ENCODE results near the gene RCOR3. TPM values are rescaled to one million over a fixed set of nuclear protein-coding genes. Genes with fewer than 3 reads are reported as not detected.
A peak's percentile ranks its signal among the peaks of the same experiment; 100 is the strongest.

Gene RCOR3
- total RNA-seq, 4 donors from 2014 or later = 40.4 to 57.1 (median 55.4) TPM

- TF ChIP-seq CTCF (IDR thresholded peaks at IDR 0.05) (no peak), POLR2A (IDR thresholded peaks at IDR 0.05) (no peak), EP300 (IDR thresholded peaks at IDR 0.05) (no peak)
- no peak overlapping the region for H3K4me3 ChIP-seq
- no peak overlapping the region for H3K27ac ChIP-seq
- no peak for DNase-seq (ENCODE audit: low spot score in 2 of 2)
- no peaks in the 10 kb centered on the region for H3K27me3 ChIP-seq
- peaks cover 0 to 86% (median 4%) of the 10 kb centered on the region in 3 donors for H3K36me3 ChIP-seq
- H3K4me1 ChIP-seq = no peaks in the 10 kb centered on the region
- H3K9me3 ChIP-seq = no peaks in the 10 kb centered on the region
Measured at GRCh38 chr1:211296396-211296795, 37.2 kb downstream of the RCOR3 start.

- 59 to 64% methylated on average over 3 of the region's 3 CpGs for WGBS, 2 donors
- Histone ChIP-seq H3K9me3 (no peaks in the 10 kb centered on the region), H3K27ac (peak overlapping the region in 1 of 4 donors; percentile 51), H3K36me3 (peaks cover 0 to 48% (median 8%) of the 10 kb centered on the region in 3 donors), H3K4me1 (no peaks in the 10 kb centered on the region), H3K27me3 (no peaks in the 10 kb centered on the region), H3K4me3 (no peak overlapping the region)
- no peak for TF ChIP-seq EP300 (IDR thresholded peaks at IDR 0.05)
- no peak for TF ChIP-seq POLR2A (IDR thresholded peaks at IDR 0.05)
- TF ChIP-seq CTCF (IDR thresholded peaks at IDR 0.05) = no peak
- DNase-seq (ENCODE audit: low spot score in 2 of 2) = no peak
Measured at GRCh38 chr1:211305044-211305443, 45.9 kb downstream of the RCOR3 start.

GRCh38 chr1:211309617-211310016, 50.5 kb downstream of the RCOR3 start:
- no peak overlapping the region for H3K27ac ChIP-seq
- no peaks in the 10 kb centered on the region for H3K9me3 ChIP-seq
- H3K4me1 ChIP-seq = no peaks in the 10 kb centered on the region
- peaks cover 0 to 35% (median 0%) of the 10 kb centered on the region in 3 donors for H3K36me3 ChIP-seq
- TF ChIP-seq CTCF (IDR thresholded peaks at IDR 0.05) = no peak
- no peak for TF ChIP-seq EP300 (IDR thresholded peaks at IDR 0.05)
- TF ChIP-seq POLR2A (IDR thresholded peaks at IDR 0.05) = no peak
- no peak for DNase-seq (ENCODE audit: low spot score in 2 of 2)
- H3K27me3 ChIP-seq = no peaks in the 10 kb centered on the region
- WGBS, 2 donors = 71 to 75% methylated on average over 3 of the region's 3 CpGs
- no peak overlapping the region for H3K4me3 ChIP-seq

GRCh38 chr1:211313392-211313791, 54.2 kb downstream of the RCOR3 start:
- peaks cover 0 to 54% (median 0%) of the 10 kb centered on the region in 3 donors for H3K36me3 ChIP-seq
- no peaks in the 10 kb centered on the region for H3K4me1 ChIP-seq
- TF ChIP-seq EP300 (IDR thresholded peaks at IDR 0.05) (no peak), POLR2A (IDR thresholded peaks at IDR 0.05) (no peak), CTCF (IDR thresholded peaks at IDR 0.05) (no peak)
- DNase-seq (ENCODE audit: low spot score in 2 of 2) = no peak
- no peaks in the 10 kb centered on the region for H3K27me3 ChIP-seq
- H3K4me3 ChIP-seq = no peak overlapping the region
- WGBS, 2 donors = 94 to 96% methylated on average over 11 of the region's 11 CpGs
- H3K27ac ChIP-seq = no peak overlapping the region
- H3K9me3 ChIP-seq = no peaks in the 10 kb centered on the region

- Histone ChIP-seq H3K4me1 (no peaks in the 10 kb centered on the region), H3K9me3 (no peaks in the 10 kb centered on the region), H3K4me3 (no peak overlapping the region), H3K27me3 (no peaks in the 10 kb centered on the region), H3K36me3 (peaks cover 0 to 32% (median 0%) of the 10 kb centered on the region in 3 donors), H3K27ac (no peak overlapping the region)
- TF ChIP-seq EP300 (IDR thresholded peaks at IDR 0.05) = no peak
- TF ChIP-seq POLR2A (IDR thresholded peaks at IDR 0.05) = no peak
- no peak for TF ChIP-seq CTCF (IDR thresholded peaks at IDR 0.05)
- no peak for DNase-seq (ENCODE audit: low spot score in 2 of 2)
Measured at GRCh38 chr1:211318576-211319280, 59.6 kb downstream of the RCOR3 start.

Data from tibial nerve (tissue), 4 donors.